H9 (cell line): Measurements from ENCODE around the gene ROBO1. TPM values are rescaled to one million over a fixed set of nuclear protein-coding genes. Genes with fewer than 3 reads are reported as not detected.

ENCODE experiments used
- DNase-seq: peaks from one replicate; pipeline ENCODE4 v3.0.0-alpha.2; 2017
- H2AFZ ChIP-seq: one replicate; pipeline ENCODE4 v1.6.1; 2013; ENCODE audit warnings: mild to moderate bottlenecking, low read length, control low read depth, moderate library complexity
- H2AK5ac ChIP-seq: 2 replicates; pipeline ENCODE4 v1.6.1; 2013; ENCODE audit warnings: low read length, control low read depth, mixed read lengths; ENCODE audit not compliant: insufficient read length
- H2BK120ac ChIP-seq: one replicate; pipeline ENCODE4 v1.6.1; 2013; ENCODE audit warnings: low read depth, mild to moderate bottlenecking, low read length, control low read depth, inconsistent platforms; ENCODE audit not compliant: poor library complexity, severe bottlenecking
- H2BK12ac ChIP-seq: 2 replicates; pipeline ENCODE4 v1.6.1; 2013; ENCODE audit warnings: low read length, control low read depth, mixed read lengths, low read depth; ENCODE audit not compliant: insufficient read length
- H2BK15ac ChIP-seq: 2 replicates; pipeline ENCODE4 v1.6.1; 2013; ENCODE audit warnings: low read depth, low read length, control low read depth
- H2BK20ac ChIP-seq: one replicate; pipeline ENCODE4 v1.6.1; 2013; ENCODE audit warnings: low read depth, mild to moderate bottlenecking, low read length, control low read depth, inconsistent platforms; ENCODE audit not compliant: poor library complexity, severe bottlenecking
- H2BK5ac ChIP-seq: 2 replicates; pipeline ENCODE4 v1.6.1; 2013; ENCODE audit warnings: low read length, control low read depth, mixed read lengths; ENCODE audit not compliant: insufficient read length
- H3K14ac ChIP-seq: 2 replicates; pipeline ENCODE4 v1.6.1; 2013; ENCODE audit warnings: low read length, control low read depth; ENCODE audit not compliant: insufficient read depth
- H3K18ac ChIP-seq: 2 replicates; pipeline ENCODE4 v1.6.1; 2013; ENCODE audit warnings: low read depth, mild to moderate bottlenecking, mixed read lengths, low read length, control low read depth; ENCODE audit not compliant: insufficient read length
- H3K23ac ChIP-seq: 2 replicates; pipeline ENCODE4 v1.6.1; 2013; ENCODE audit warnings: low read length, control low read depth, mixed read lengths, low read depth; ENCODE audit not compliant: insufficient read length
- H3K23me2 ChIP-seq: 2 replicates; pipeline ENCODE4 v1.6.1; 2013; ENCODE audit warnings: low read depth, mild to moderate bottlenecking, mixed read lengths, low read length, control low read depth; ENCODE audit not compliant: insufficient read length, poor library complexity, severe bottlenecking
- H3K27ac ChIP-seq: 2 replicates; pipeline ENCODE4 v1.5.1; 2013; ENCODE audit warnings: low read length, control low read depth, mixed read lengths, low read depth; ENCODE audit not compliant: insufficient read length
- H3K27me3 ChIP-seq: 2 replicates; pipeline ENCODE4 v1.6.1; 2013; ENCODE audit warnings: low read length, control low read depth, inconsistent platforms; ENCODE audit not compliant: insufficient read depth
- H3K4ac ChIP-seq: 2 replicates; pipeline ENCODE4 v1.6.1; 2013; ENCODE audit warnings: low read depth, mild to moderate bottlenecking, control low read depth, inconsistent platforms, low read length, moderate library complexity
- H3K4me1 ChIP-seq: 2 replicates; pipeline ENCODE4 v1.6.1; 2013; ENCODE audit warnings: low read length, control low read depth, inconsistent platforms; ENCODE audit not compliant: insufficient read depth
- H3K4me2 ChIP-seq: 2 replicates; pipeline ENCODE4 v1.6.1; 2013; ENCODE audit warnings: low read length, control low read depth, mixed read lengths; ENCODE audit not compliant: insufficient read length, insufficient read depth
- H3K56ac ChIP-seq: 2 replicates; pipeline ENCODE4 v1.6.1; 2013; ENCODE audit warnings: low read depth, mild to moderate bottlenecking, mixed read lengths, low read length, control low read depth; ENCODE audit not compliant: insufficient read length
- H3K79me1 ChIP-seq: 2 replicates; pipeline ENCODE4 v1.6.1; 2013; ENCODE audit warnings: low read depth, mild to moderate bottlenecking, moderate library complexity, low read length, control low read depth, inconsistent platforms; ENCODE audit not compliant: insufficient read depth, poor library complexity, severe bottlenecking
- H3K79me2 ChIP-seq: 2 replicates; pipeline ENCODE4 v1.6.1; 2013; ENCODE audit warnings: low read length, control low read depth, inconsistent platforms; ENCODE audit not compliant: insufficient read depth
- H3K9ac ChIP-seq: 2 replicates; pipeline ENCODE4 v1.6.1; 2013; ENCODE audit warnings: low read length, control low read depth, mixed read lengths; ENCODE audit not compliant: insufficient read length; ENCODE audit errors: extremely low read depth
- H3K9me3 ChIP-seq: one replicate; pipeline ENCODE4 v1.6.1; 2013; ENCODE audit warnings: low read depth, low read length, inconsistent platforms; ENCODE audit not compliant: control insufficient read depth
- H3T11ph ChIP-seq: one replicate; pipeline ENCODE4 v1.6.1; 2013; ENCODE audit warnings: mild to moderate bottlenecking, low read length, control low read depth, inconsistent platforms
- H4K20me1 ChIP-seq: one replicate; pipeline ENCODE4 v1.6.1; 2013; ENCODE audit not compliant: control insufficient read depth, insufficient read length, insufficient read depth
- H4K5ac ChIP-seq: 2 replicates; pipeline ENCODE4 v1.6.1; 2013; ENCODE audit warnings: low read depth, mild to moderate bottlenecking, mixed read lengths, low read length, control low read depth; ENCODE audit not compliant: insufficient read length
- H4K8ac ChIP-seq: replicated peaks from 2 replicates; pipeline ENCODE4 v1.6.1; 2013; ENCODE audit warnings: low read length, control low read depth, mixed read lengths, low read depth; ENCODE audit not compliant: insufficient read length
- H4K91ac ChIP-seq: 2 replicates; pipeline ENCODE4 v1.6.1; 2013; ENCODE audit warnings: low read depth, mild to moderate bottlenecking, moderate library complexity, mixed read lengths, low read length, control low read depth; ENCODE audit not compliant: insufficient read length
- H3K27ac Mint-ChIP-seq, 3 experiments: 2 replicates in 2 of 3; 3 replicates in 1 of 3; pipeline ENCODE4 v1.8.0; 2020 to 2021; ENCODE audit warnings: mixed read lengths in 3 of 3, mild to moderate bottlenecking in 1 of 3, moderate library complexity in 1 of 3
- H3K27me3 Mint-ChIP-seq: 2 replicates; pipeline ENCODE4 v1.8.0; 2021; ENCODE audit warnings: low read depth, mild to moderate bottlenecking, moderate library complexity, mixed read lengths
- H3K36me3 Mint-ChIP-seq, 3 experiments: 2 replicates in 2 of 3; 3 replicates in 1 of 3; pipeline ENCODE4 v1.8.0; 2020 to 2021; ENCODE audit warnings: low read depth in 3 of 3, mixed read lengths in 3 of 3; ENCODE audit not compliant: insufficient read depth in 1 of 3
- H3K4me1 Mint-ChIP-seq, 2 experiments: 2 replicates each; pipeline ENCODE4 v1.8.0; 2020; ENCODE audit warnings: mixed read lengths in 2 of 2
- H3K4me3 Mint-ChIP-seq, 2 experiments: 2 replicates in 1 of 2; 3 replicates in 1 of 2; pipeline ENCODE4 v1.8.0; 2020 to 2021; ENCODE audit warnings: mild to moderate bottlenecking in 2 of 2, mixed read lengths in 2 of 2, moderate library complexity in 1 of 2
- H3K9me3 Mint-ChIP-seq, 2 experiments: 2 replicates in 1 of 2; 3 replicates in 1 of 2; pipeline ENCODE4 v1.8.0; 2020; ENCODE audit warnings: mild to moderate bottlenecking in 2 of 2, mixed read lengths in 2 of 2, moderate library complexity in 1 of 2
- CTCF ChIP-seq: fragments of 200-600 bp; sonication (generic); conservative IDR thresholded peaks from 3 replicates; pipeline ENCODE4 v1.8.0; 2021; ENCODE audit warnings: antibody characterized with exemption, mild to moderate bottlenecking
- WGBS: extraction: QIAGEN DNeasy Blood & Tissue Kit; methylation state at CpG from one replicate; pipeline ENCODE4 v1.1.7; 2013; ENCODE audit warnings: missing lambda C conversion rate, low lambda C conversion rate, mixed read lengths; ENCODE audit not compliant: insufficient read length; ENCODE audit errors: extremely low coverage; 5-methylcytosine and 5-hydroxymethylcytosine counted together
- total RNA-seq: library from RNA; stranded (reverse); gene quantifications from 2 replicates; pipeline ENCODE4 v1.2.1, GENCODE V29; 2021

The ROBO1 gene
- total RNA-seq, 1 experiment from 2014 or later, result 62.7 TPM

GRCh38 chr3:79684041-79684440 lies 83.8 kb downstream of the ROBO1 start:
- no peak overlapping the region for H2BK15ac ChIP-seq
- DNase-seq, result no peak
- H3K14ac ChIP-seq, result no peak overlapping the region
- no peak overlapping the region for H2AFZ ChIP-seq
- Mint-ChIP-seq H3K36me3 (no peaks in the 10 kb centered on the region), H3K4me1 (no peaks in the 10 kb centered on the region), H3K27ac (no peak overlapping the region), H3K9me3 (no peaks in the 10 kb centered on the region), H3K4me3 (no peak overlapping the region), H3K27me3 (no peaks in the 10 kb centered on the region)
- H2BK120ac ChIP-seq, result no peak overlapping the region
- H3K18ac ChIP-seq, result no peak overlapping the region
- no peak overlapping the region for H3T11ph ChIP-seq
- no peak for TF ChIP-seq CTCF
- no peak overlapping the region for H3K4ac ChIP-seq
- no peak overlapping the region for H4K91ac ChIP-seq
- no peaks in the 10 kb centered on the region for H3K9me3 ChIP-seq
- no peaks in the 10 kb centered on the region for H3K79me2 ChIP-seq
- H3K56ac ChIP-seq, result no peak overlapping the region
- WGBS, result no CpG with 5 or more reads among the region's 1 CpG
- H3K27me3 ChIP-seq, result no peaks in the 10 kb centered on the region
- H3K27ac ChIP-seq, result no peak overlapping the region
- H2BK12ac ChIP-seq, result no peak overlapping the region
- no peak overlapping the region for H3K4me2 ChIP-seq
- no peak overlapping the region for H2AK5ac ChIP-seq
- H4K8ac ChIP-seq, result no peak overlapping the region
- no peaks in the 10 kb centered on the region for H3K4me1 ChIP-seq
- no peaks in the 10 kb centered on the region for H3K79me1 ChIP-seq
- no peak overlapping the region for H2BK5ac ChIP-seq
- no peaks in the 10 kb centered on the region for H4K20me1 ChIP-seq
- no peak overlapping the region for H3K9ac ChIP-seq
- no peaks in the 10 kb centered on the region for H3K23me2 ChIP-seq
- H4K5ac ChIP-seq, result no peak overlapping the region
- no peak overlapping the region for H2BK20ac ChIP-seq
- no peak overlapping the region for H3K23ac ChIP-seq
